HG03025 (cell line): ENCODE measurements around the gene TAX1BP1.

ENCODE experiments used
- ATAC-seq: cut with Tn5 transposase; IDR thresholded peaks from one replicate; pipeline ENCODE4 v1.9.1; 2021; ENCODE audit warnings: mild to moderate bottlenecking, moderate library complexity; ENCODE audit not compliant: unreplicated experiment, low FRiP score

Gene TAX1BP1

GRCh38 chr7:27739909-27740448 lies at the start of gene TAX1BP1:
Gene TAX1BP1 (plus strand): TSS chr7:27740162. CDS start chr7:27748525, 8,363 bp downstream.
- peak; percentile 91 for ATAC-seq

GRCh38 chr7:27690649-27691048 lies 49.3 kb upstream of the TAX1BP1 start:
- no peak for ATAC-seq

GRCh38 chr7:27693794-27694193 lies 46.2 kb upstream of the TAX1BP1 start:
- no peak for ATAC-seq

DNA sequence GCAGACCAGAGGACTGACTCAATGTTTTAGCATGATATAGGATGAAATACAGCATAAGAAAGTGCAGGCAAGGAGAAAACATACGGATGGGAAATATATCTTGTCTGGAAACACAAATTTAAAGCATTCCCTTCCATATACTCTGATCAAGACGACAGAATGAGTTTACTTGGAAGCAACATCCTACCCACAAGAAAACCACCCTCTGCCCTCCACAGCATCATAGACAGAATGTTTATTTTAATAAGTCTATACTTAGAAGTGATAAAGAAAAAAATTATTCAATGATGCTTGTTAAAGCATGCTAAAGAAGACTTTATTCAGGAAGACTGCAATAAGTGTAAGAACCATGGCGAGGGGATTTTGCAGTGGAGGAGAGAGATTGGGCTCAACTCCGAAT lies 44.9 kb upstream of the TAX1BP1 start:
- no peak for ATAC-seq

DNA sequence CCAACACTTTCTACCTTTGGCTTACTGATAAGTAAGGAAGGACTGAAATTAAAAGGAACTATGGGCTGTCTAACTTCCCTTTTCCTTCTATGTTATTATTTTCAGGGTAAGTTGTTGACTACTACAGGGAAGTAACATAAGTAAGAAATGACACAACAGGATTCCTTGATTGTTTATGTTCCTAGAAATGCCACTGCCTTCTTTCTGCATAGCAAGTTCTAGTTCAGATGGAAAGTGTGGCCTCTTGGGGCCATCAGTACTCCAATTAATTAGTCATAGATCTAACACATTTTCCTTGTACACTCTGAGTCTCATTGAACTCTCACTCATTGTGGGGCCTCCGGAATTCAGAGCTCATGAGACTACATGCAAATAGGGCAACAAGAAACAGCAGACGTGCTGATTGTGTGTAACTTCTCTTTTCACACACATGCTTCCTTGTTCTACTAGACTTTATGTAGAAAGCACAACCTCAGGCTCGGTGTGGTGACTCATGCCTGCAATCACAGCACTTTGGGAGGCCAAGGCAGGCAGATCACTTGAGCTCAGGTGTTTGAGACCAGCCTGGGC lies 42.0 kb upstream of the TAX1BP1 start:
- ATAC-seq: peak; percentile 78

DNA sequence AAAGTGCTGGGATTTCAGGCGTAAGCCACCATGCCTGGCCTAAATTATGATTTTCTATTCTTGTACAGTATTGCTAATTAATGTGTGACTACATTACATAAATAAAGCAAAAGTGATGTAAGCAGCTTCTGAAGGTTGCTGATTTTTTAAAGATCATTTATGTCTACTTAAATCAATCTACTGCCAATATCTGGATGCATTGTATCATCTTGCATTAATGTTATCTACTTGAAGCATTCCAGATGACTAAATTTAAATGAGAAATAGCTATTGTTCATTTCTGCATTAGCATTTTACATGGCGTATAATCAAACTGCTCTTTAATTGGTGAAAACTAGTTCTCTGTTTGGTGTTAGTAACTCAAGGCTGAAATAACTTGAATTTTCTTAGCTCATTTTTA lies 40.2 kb upstream of the TAX1BP1 start:
- no peak for ATAC-seq

- ATAC-seq: no peak
These were observed 39.5 kb upstream of the TAX1BP1 start for GRCh38 chr7:27700501-27700900.

DNA sequence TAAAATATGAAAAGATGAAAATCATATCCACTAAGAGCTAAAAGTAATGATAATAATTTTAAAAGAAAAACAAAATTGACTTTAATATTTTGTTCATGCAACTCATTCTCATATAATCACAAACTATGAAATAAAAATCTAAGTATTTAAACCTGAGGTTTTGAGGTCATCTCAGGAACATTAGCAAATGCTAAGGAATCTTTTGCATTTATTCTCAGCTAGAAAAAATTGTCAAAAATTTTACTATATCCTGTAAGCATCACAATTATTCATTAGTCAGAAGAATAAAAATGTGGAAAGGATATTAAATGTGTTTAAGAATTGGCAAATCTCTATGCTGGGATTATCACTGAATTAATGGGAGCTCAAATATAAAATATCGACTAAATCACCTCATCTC lies 36.8 kb upstream of the TAX1BP1 start:
- ATAC-seq: no peak

GRCh38 chr7:27704422-27705199 lies 35.4 kb upstream of the TAX1BP1 start:
- ATAC-seq: no peak

DNA sequence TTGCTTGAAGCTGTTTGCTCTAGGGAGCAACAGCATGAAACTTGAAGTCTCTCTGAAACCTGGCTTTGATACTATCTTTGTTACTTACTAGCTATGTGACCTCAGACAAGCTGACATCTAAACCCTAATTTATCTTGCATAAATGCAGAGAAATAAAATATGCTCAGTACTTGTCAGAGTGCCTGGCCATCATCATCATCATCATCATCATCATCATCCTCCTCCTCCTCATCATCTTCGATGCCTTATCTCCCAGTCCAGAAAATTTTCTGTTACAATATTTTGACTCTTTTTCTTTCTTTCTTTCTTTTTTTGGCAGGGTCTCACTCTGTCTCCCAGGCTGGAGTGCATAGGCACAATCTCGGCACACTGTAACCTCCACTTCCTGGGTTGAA lies 34.8 kb upstream of the TAX1BP1 start:
- no peak for ATAC-seq

DNA sequence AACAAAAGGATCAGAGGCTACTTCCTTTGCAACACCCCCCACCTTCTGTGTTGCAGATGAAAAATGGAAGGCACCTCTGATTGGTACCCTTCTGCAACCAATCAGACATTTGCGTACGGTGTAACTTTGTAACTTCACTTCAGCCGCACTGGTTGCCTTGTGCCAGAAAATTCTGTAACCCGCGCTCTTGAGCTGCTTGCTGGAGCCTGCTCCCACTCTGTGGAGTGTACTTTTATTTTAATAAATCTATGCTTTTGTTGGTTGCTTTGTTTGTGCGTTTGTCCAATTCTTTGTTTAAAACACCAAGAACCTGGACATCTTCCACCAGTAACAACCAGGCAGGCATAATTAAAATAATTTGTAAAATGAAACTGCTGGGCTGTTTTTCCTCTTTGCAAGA lies 31.5 kb upstream of the TAX1BP1 start:
- ATAC-seq: no peak

DNA sequence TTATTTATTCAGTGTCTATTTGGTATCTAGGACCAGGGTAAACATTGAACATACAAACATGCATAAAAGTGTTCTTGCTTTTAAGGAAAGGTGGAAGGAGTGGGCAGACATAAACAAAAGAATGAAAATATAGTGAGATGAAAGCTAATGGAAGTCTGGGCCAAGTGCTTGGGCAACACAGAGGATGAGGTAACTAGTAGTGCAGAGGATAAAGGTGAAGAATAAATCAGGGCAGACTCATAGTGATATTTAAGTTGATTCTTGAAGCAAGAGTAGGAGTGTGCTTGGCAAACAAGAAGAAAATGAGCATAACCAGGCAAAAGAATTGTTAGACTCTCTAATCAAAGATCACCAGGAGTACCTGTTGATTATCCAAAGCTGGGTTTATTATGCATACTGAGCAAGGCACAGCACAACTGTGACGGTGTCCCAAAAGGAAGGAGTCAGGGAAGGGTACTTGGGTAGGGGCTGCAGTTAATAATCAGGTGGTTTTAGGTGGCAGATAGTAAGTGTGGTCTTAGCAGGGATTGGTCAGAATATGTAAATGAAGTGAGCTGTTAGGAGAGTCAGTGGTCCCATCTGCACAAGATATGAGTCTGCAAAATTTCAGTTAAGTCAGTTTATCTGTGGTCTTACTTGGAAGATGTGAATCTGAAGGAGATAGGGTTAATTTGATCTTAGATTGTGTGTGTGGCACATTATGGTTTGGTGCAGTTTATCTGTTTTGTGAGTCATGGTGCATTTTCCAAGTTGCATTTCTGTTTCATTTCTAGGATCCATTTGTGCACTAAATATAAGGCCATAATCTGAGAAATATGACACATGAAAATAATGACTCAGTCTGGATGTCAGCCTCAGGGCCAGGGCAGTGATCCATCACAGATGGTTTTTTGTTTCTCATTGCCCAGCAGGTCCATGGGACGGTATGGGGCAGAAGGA lies 30.6 kb upstream of the TAX1BP1 start:
- no peak for ATAC-seq

DNA sequence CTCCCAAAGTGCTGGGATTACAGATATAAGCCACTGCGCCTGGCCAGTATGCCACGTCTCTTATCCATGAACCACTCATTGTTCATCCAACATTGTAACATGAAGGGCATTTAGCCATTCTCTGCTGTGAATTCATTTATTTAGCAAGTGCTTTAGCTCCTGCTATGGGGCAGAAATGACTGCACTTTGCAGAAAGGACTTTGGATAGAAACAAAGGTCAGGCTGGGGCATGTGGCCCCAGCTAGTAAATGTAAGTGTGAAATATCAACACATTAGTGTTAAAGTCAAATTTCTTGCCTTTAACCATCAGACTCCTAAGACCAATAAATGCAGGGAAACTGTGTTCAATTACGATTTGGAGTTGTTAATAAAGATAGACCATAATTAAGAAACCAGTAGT lies 27.7 kb upstream of the TAX1BP1 start:
- no peak for ATAC-seq

DNA sequence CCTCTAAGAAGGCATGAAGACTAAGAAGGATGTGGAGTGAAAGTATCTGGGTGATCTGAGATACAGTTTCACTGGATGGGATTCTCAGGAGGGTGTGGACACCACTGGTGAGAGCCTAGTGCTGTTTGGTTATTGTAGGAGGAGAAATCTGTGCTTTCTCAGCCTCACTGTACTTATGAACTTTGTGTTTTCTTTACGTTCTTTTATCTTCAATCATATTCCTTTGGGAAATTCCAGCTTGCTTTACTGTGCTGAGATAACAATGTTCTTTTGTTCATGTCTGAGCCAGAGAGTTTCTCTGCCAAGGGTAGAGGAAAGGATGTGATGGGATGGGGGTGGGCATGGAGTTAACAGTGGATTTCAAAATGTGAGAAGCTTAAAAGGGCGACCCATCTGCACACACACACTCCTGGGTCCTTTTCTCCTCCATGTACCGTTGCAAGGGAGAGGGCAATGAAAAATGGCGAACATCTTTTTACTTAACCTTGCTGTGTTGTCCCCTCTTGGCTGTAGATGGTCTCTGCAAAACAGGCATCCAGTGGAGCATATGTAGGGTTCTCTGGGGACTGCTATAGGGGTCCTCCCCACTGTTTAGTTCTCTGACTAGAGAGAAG lies 25.0 kb upstream of the TAX1BP1 start:
- ATAC-seq: no peak

GRCh38 chr7:27723085-27723484 lies 16.9 kb upstream of the TAX1BP1 start:
- ATAC-seq: no peak

- no peak for ATAC-seq
These were observed 12.9 kb upstream of the TAX1BP1 start for GRCh38 chr7:27727058-27727457.

DNA sequence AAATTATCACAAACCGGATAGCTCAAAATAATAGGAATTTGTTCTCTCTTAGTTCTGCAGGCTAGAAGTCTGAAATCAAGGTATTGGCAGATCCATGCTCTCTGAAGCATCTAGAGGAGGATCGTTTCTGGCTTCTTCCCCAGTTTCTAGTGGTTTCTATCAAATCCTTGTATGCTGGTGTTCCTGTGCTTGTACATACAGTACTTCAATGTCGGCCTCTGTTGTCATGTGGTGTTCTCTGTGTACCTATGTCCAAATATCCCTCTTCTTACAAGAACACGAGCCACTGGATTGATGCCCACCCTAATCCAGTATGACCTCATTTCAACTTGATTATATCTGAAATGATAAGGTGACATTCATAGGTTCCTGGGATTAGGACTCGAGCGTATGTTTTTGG lies 9.8 kb upstream of the TAX1BP1 start:
- ATAC-seq: no peak

DNA sequence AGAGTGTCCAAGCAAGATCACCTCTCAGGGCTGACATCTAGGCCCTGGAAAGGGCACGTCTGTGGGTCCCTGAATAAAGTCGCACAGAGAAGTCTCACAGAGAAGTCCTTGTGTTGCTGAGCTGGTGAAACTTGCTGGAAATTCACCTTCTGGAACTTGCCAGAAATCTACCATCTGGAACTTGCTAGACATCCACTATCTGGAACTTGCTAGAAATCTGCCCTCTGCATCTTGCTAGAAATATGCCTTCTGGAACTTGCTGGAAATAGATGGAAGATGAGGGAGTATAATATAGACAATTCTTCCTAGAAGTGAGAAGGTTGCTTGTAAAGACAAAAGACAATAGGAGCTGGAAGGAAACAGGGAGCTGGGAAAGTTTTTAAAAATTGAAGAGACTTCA lies 5.4 kb upstream of the TAX1BP1 start:
- ATAC-seq: no peak

GRCh38 chr7:27735165-27735564 lies 4.8 kb upstream of the TAX1BP1 start:
- ATAC-seq: no peak

DNA sequence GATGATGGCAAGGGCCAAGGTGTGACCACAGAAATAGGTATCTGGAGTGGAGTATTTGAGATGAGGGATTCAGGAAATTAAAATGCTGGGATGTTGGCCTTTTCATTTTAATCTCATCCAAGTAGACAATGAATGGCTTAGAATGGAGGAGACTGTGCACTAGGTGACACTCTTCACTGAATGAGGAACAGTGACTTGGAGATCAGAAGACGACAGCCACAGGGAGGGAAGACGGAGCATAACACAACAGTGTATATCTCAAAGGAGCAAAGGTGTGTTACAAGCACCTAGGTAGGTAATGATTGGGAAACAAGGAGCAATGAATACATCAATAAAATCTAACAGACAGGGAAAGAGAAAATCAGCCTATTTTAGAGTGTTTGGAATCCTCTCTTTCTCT lies 4.1 kb upstream of the TAX1BP1 start:
- no peak for ATAC-seq

GRCh38 chr7:27737178-27737577 lies 2.8 kb upstream of the TAX1BP1 start:
- no peak for ATAC-seq
